ENCODE measurements around the gene BPIFA1.

Gene BPIFA1

GRCh38 chr20:33202451-33202850, 33.3 kb upstream of the BPIFA1 start:
- TF ChIP-seq CTCF (IDR thresholded peaks at IDR 0.05) = no peak
- TF ChIP-seq ZFX (IDR thresholded peaks at IDR 0.05; ENCODE audit: borderline replicate concordance) = no peak
- H3K27ac ChIP-seq = no peak overlapping the region

GRCh38 chr20:33203444-33203843, 32.4 kb upstream of the BPIFA1 start:
- no peak overlapping the region for H3K27ac ChIP-seq
- no peak for TF ChIP-seq CTCF (IDR thresholded peaks at IDR 0.05)
- no peak for TF ChIP-seq ZFX (IDR thresholded peaks at IDR 0.05; ENCODE audit: borderline replicate concordance)

GRCh38 chr20:33209789-33210188, 26.0 kb upstream of the BPIFA1 start:
- no peak for TF ChIP-seq CTCF (IDR thresholded peaks at IDR 0.05)
- no peak overlapping the region for H3K27ac ChIP-seq

- no peak for TF ChIP-seq ZFX (IDR thresholded peaks at IDR 0.05; ENCODE audit: borderline replicate concordance)
- TF ChIP-seq CTCF (IDR thresholded peaks at IDR 0.05) = no peak
- H3K27ac ChIP-seq = no peak overlapping the region
Observed at GRCh38 chr20:33210371-33210770, 25.4 kb upstream of the BPIFA1 start.

GRCh38 chr20:33211817-33212424, 23.9 kb upstream of the BPIFA1 start:
- TF ChIP-seq CTCF (IDR thresholded peaks at IDR 0.05) = peak; percentile 83
- TF ChIP-seq ZFX (IDR thresholded peaks at IDR 0.05; ENCODE audit: borderline replicate concordance) = no peak
- no peak overlapping the region for H3K27ac ChIP-seq

- no peak within 1 kb of the TSS for H3K27ac ChIP-seq
- TF ChIP-seq ZFX (IDR thresholded peaks at IDR 0.05; ENCODE audit: borderline replicate concordance) (no peak), CTCF (IDR thresholded peaks at IDR 0.05) (no peak)
Observed at GRCh38 chr20:33217052-33217451, 18.7 kb upstream of the BPIFA1 start, which contains the start of gene BPIFA3. TSS of gene BPIFA3 (plus strand) at chr20:33217352. CDS start at chr20:33217537, 185 bp downstream.

GRCh38 chr20:33224399-33224798, 11.4 kb upstream of the BPIFA1 start:
- no peak overlapping the region for H3K27ac ChIP-seq
- TF ChIP-seq ZFX (IDR thresholded peaks at IDR 0.05; ENCODE audit: borderline replicate concordance) (no peak), CTCF (IDR thresholded peaks at IDR 0.05) (no peak)
